COLO829 (cell line): Measurements from ENCODE around the gene ZNF320.
"Not testable (repeated sequence)": the region's sequence is repeated elsewhere in the genome, so short reads cannot be mapped to it uniquely, and the experiment has no call there.

ENCODE experiments used
- DNase-seq: peaks from one replicate; pipeline ENCODE4 v3.0.0; 2012; ENCODE audit warnings: low spot score

ZNF320 gene

GRCh38 chr19:52897138-52897935, at the start of gene ZNF320:
ZNF320 (minus strand) TSS chr19:52897635; CDS start chr19:52890255, 7,380 bp downstream.
- peak; percentile 65 for DNase-seq

GRCh38 chr19:52946322-52947310, 49.2 kb upstream of the ZNF320 start:
- no peak for DNase-seq

- no peak for DNase-seq
Measured at GRCh38 chr19:52945652-52946321, 48.4 kb upstream of the ZNF320 start.

GRCh38 chr19:52944703-52945493, 47.5 kb upstream of the ZNF320 start:
- DNase-seq = not testable (repeated sequence)

- no peak for DNase-seq
Measured at GRCh38 chr19:52943884-52944643, 46.6 kb upstream of the ZNF320 start.

- DNase-seq = no peak
Measured at GRCh38 chr19:52943134-52943883, 45.9 kb upstream of the ZNF320 start.

GRCh38 chr19:52942386-52943133, 45.1 kb upstream of the ZNF320 start:
- peak; percentile 85 for DNase-seq

GRCh38 chr19:52941941-52942385, 44.5 kb upstream of the ZNF320 start:
- no peak for DNase-seq

- DNase-seq = not testable (repeated sequence)
Measured at GRCh38 chr19:52941523-52941922, 44.1 kb upstream of the ZNF320 start.

GRCh38 chr19:52940905-52941304, 43.5 kb upstream of the ZNF320 start:
- DNase-seq = not testable (repeated sequence)

GRCh38 chr19:52938761-52939160, 41.3 kb upstream of the ZNF320 start:
- DNase-seq = no peak

- DNase-seq = no peak
Measured at GRCh38 chr19:52936954-52937325, 39.5 kb upstream of the ZNF320 start.

- no peak for DNase-seq
Measured at GRCh38 chr19:52936151-52936953, 38.9 kb upstream of the ZNF320 start.

- no peak for DNase-seq
Measured at GRCh38 chr19:52935434-52935833, 38.0 kb upstream of the ZNF320 start.

GRCh38 chr19:52924641-52925040, 27.2 kb upstream of the ZNF320 start:
- DNase-seq = not testable (repeated sequence)

GRCh38 chr19:52923778-52924593, 26.6 kb upstream of the ZNF320 start:
- no peak for DNase-seq
